ENCODE data around the gene APOL4. TPM values are rescaled to one million over a fixed set of nuclear protein-coding genes. Genes with fewer than 3 reads are reported as not detected.

The APOL4 gene
- total RNA-seq, 6 donors from 2014 or later = 5.4 to 24.7 (median 10.2) TPM

GRCh38 chr22:36185828-36186624 is 15.6 kb downstream of the APOL4 start:
- Histone ChIP-seq H3K4me3 (no peak overlapping the region), H3K36me3 (no peaks in the 10 kb centered on the region), H3K4me1 (peaks cover 0 to 6% (median 0%) of the 10 kb centered on the region in 4 donors), H3K27me3 (no peaks in the 10 kb centered on the region), H3K9me3 (no peaks in the 10 kb centered on the region), H3K27ac (no peak overlapping the region)
- ATAC-seq (ENCODE audit: low FRiP score in 2 of 2) (no peak), DNase-seq (no peak)
- TF ChIP-seq EP300 (IDR thresholded peaks at IDR 0.05) (no peak), POLR2A (IDR thresholded peaks at IDR 0.05) (no peak), CTCF (IDR thresholded peaks at IDR 0.05) (no peak), POLR2AphosphoS5 (IDR thresholded peaks at IDR 0.05) (no peak)
- WGBS, 2 donors = 85 to 86% methylated on average over 14 of the region's 14 CpGs

DNA sequence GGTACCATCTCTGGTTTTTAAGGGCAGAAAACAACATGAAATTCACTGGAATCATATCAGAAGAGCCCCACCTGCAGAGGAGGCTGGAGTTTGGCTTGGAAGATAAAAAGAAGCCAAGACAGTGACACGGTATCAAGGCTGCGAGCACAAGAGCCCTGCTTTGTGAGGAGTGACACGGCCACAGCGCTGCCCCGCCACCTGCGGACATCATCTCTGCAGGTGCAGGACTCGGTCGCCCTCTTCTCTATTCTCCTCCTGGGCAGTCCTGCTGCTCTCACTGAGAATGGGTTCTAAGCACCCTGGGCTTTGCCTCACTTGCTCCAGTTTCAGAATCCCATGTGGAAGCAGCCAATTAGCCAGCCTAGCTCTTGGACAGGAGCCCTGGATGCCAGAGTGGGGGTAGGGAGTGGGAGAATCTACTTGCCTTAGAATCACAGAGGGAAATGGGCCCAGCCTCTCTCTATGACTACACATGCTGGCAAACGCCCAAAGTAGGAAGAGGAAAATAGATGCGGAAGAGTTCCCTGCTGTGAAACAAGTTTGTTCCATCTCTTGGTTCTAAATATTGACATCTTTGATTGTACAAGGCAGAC is 17.1 kb downstream of the APOL4 start:
- DNase-seq = no peak
- no peak overlapping the region for H3K4me3 ChIP-seq
- H3K9me3 ChIP-seq = no peaks in the 10 kb centered on the region
- no peak for ATAC-seq (ENCODE audit: low FRiP score in 2 of 2)
- peaks cover 0 to 9% (median 2%) of the 10 kb centered on the region in 4 donors for H3K4me1 ChIP-seq
- TF ChIP-seq CTCF (IDR thresholded peaks at IDR 0.05) (no peak), EP300 (IDR thresholded peaks at IDR 0.05) (no peak), POLR2AphosphoS5 (IDR thresholded peaks at IDR 0.05) (no peak), POLR2A (IDR thresholded peaks at IDR 0.05) (no peak)
- no peak overlapping the region for H3K27ac ChIP-seq
- H3K36me3 ChIP-seq = no peaks in the 10 kb centered on the region
- 78 to 82% methylated on average over 10 of the region's 10 CpGs for WGBS, 2 donors
- H3K27me3 ChIP-seq = no peaks in the 10 kb centered on the region

- DNase-seq (no peak), ATAC-seq (ENCODE audit: low FRiP score in 2 of 2) (no peak)
- Histone ChIP-seq H3K9me3 (no peaks in the 10 kb centered on the region), H3K27me3 (no peaks in the 10 kb centered on the region), H3K36me3 (no peaks in the 10 kb centered on the region), H3K27ac (no peak overlapping the region), H3K4me3 (no peak overlapping the region), H3K4me1 (peaks cover 0 to 9% (median 2%) of the 10 kb centered on the region in 4 donors)
- WGBS, 2 donors = 95 to 97% methylated on average over 3 to 7 of the region's 7 CpGs
- TF ChIP-seq POLR2AphosphoS5 (IDR thresholded peaks at IDR 0.05) = no peak
- TF ChIP-seq EP300 (IDR thresholded peaks at IDR 0.05) = no peak
- no peak for TF ChIP-seq CTCF (IDR thresholded peaks at IDR 0.05)
- no peak for TF ChIP-seq POLR2A (IDR thresholded peaks at IDR 0.05)
Observed at GRCh38 chr22:36183446-36183845, 18.2 kb downstream of the APOL4 start.

DNA sequence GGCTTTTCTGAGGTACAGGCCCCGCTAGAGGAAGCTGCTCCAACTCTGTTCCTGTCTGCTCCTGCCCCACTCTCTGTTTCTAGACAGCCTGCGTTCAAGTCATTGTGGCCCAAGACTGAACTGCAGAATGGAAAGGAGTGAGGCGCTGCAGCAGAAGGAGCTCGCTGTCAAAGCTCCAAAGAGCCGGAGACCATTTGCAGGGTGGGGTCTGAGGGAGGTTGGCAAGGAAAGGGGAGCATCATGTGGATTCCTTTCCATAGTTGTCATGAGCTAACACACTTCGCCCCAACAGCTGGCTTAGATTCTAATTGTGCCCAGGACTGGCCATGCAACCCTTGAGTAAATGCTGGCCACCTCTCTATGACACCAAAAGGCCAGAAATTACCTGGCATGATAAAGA is 18.8 kb downstream of the APOL4 start:
- ATAC-seq (ENCODE audit: low FRiP score in 2 of 2) (no peak), DNase-seq (no peak)
- H3K4me1 ChIP-seq = peaks cover 0 to 9% (median 2%) of the 10 kb centered on the region in 4 donors
- no peaks in the 10 kb centered on the region for H3K36me3 ChIP-seq
- H3K9me3 ChIP-seq = no peaks in the 10 kb centered on the region
- H3K4me3 ChIP-seq = no peak overlapping the region
- H3K27me3 ChIP-seq = no peaks in the 10 kb centered on the region
- 95 to 96% methylated on average over 6 of the region's 6 CpGs for WGBS, 2 donors
- no peak for TF ChIP-seq CTCF (IDR thresholded peaks at IDR 0.05)
- no peak for TF ChIP-seq POLR2AphosphoS5 (IDR thresholded peaks at IDR 0.05)
- TF ChIP-seq POLR2A (IDR thresholded peaks at IDR 0.05) = no peak
- no peak for TF ChIP-seq EP300 (IDR thresholded peaks at IDR 0.05)
- H3K27ac ChIP-seq = no peak overlapping the region
